Left ventricle myocardium inferior (tissue), 1 donor: ENCODE data around the gene PEX5L. TPM values are rescaled to one million over a fixed set of nuclear protein-coding genes. Genes with fewer than 3 reads are reported as not detected.

ENCODE experiments used
- DNase-seq: peaks from one replicate; pipeline ENCODE4 v3.0.0-alpha.2; 2020
- H3K27ac ChIP-seq: fragments of 200-600 bp; replicated peaks from 2 replicates; pipeline ENCODE4 v1.8.0; 2021
- H3K27me3 ChIP-seq: fragments of 200-600 bp; 2 replicates; pipeline ENCODE4 v1.8.0; 2021; ENCODE audit warnings: low read depth
- H3K36me3 ChIP-seq: fragments of 200-600 bp; 2 replicates; pipeline ENCODE4 v1.8.0; 2021
- H3K4me1 ChIP-seq: fragments of 200-600 bp; 2 replicates; pipeline ENCODE4 v1.8.0; 2021
- H3K4me3 ChIP-seq: fragments of 200-600 bp; 2 replicates; pipeline ENCODE4 v1.8.0; 2021; ENCODE audit warnings: mild to moderate bottlenecking, moderate library complexity
- H3K9me3 ChIP-seq: fragments of 200-600 bp; replicated peaks from 2 replicates; pipeline ENCODE4 v1.8.0; 2021
- intact Hi-C: fragments of 100-400 bp; cut with micrococcal nuclease; formaldehyde crosslinking; loops from one replicate; pipeline ENCODE4 v1.11.0; 2022
- total RNA-seq: library from RNA; stranded (reverse); fragmentation: NEBNext Ultra II Directional; extraction: Animal tissue kit (Norgen Biotek cat#: 25700); gene quantifications from one replicate; pipeline ENCODE4 v1.2.1, GENCODE V29; 2021
- TF ChIP-seq, protein P1 (sequence below): fragments of 200-600 bp; IDR thresholded peaks from 2 replicates; pipeline ENCODE4 v1.8.0; 2021; ENCODE audit warnings: antibody characterized with exemption, mild to moderate bottlenecking, borderline replicate concordance
- donor health status: DM: no; HTN: yes; CAD: no; lungs with severe emphysema.

PEX5L gene
- total RNA-seq, 1 donor from 2014 or later, result 0.41 TPM

DNA sequence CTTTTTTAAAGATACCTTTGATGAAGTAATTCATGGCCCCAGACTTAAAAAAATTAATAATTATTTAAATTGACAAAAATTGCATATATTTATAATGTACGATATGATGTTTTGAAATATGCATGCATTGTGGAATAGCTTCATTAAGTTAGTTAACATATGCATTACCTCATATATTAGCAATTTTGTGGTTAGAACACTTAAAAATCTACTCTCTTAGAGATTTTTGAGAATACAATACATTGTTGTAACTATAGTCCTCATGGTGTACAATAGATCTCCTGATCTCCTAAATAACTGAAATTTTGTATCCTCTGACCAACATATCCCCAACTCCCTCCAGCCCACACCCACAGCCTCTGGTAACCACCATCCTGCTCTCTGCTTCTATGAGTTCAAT, 104.1 kb downstream of the PEX5L start:
- no peaks in the 10 kb centered on the region for H3K4me1 ChIP-seq
- intact Hi-C loops, result no loop called here
- no peaks in the 10 kb centered on the region for H3K9me3 ChIP-seq
- H3K4me3 ChIP-seq, result no peak overlapping the region
- peaks cover 4% of the 10 kb centered on the region for H3K27me3 ChIP-seq
- TF ChIP-seq, protein P1, sequence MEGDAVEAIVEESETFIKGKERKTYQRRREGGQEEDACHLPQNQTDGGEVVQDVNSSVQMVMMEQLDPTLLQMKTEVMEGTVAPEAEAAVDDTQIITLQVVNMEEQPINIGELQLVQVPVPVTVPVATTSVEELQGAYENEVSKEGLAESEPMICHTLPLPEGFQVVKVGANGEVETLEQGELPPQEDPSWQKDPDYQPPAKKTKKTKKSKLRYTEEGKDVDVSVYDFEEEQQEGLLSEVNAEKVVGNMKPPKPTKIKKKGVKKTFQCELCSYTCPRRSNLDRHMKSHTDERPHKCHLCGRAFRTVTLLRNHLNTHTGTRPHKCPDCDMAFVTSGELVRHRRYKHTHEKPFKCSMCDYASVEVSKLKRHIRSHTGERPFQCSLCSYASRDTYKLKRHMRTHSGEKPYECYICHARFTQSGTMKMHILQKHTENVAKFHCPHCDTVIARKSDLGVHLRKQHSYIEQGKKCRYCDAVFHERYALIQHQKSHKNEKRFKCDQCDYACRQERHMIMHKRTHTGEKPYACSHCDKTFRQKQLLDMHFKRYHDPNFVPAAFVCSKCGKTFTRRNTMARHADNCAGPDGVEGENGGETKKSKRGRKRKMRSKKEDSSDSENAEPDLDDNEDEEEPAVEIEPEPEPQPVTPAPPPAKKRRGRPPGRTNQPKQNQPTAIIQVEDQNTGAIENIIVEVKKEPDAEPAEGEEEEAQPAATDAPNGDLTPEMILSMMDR, result no peak
- H3K27ac ChIP-seq, result no peak overlapping the region
- no peaks in the 10 kb centered on the region for H3K36me3 ChIP-seq
- DNase-seq, result no peak

DNA sequence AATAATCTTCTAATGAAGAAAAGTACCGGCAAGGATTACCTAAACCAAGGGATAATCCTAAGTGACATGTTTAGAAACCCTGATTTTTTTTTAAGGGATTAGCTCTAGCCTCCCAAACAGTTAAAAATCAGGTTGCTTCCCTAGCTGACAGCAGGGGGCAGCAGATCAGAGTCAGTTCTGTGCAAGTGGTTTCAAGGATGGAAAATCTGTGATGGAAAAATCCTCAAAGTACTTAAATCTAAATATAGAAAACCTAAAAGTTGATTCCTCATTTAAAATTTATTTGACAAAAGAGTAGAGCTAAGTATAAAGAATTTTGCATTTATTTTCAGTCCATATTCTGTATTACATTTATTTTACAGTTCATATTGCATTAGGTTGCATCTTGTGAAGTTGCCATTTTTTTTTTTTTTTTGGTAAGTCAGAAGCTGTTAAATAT, 107.6 kb downstream of the PEX5L start:
- TF ChIP-seq, protein P1, result peak; percentile 77
- H3K27me3 ChIP-seq, result peaks cover 8% of the 10 kb centered on the region
- no peaks in the 10 kb centered on the region for H3K9me3 ChIP-seq
- H3K36me3 ChIP-seq, result no peaks in the 10 kb centered on the region
- no peak overlapping the region for H3K27ac ChIP-seq
- DNase-seq, result peak; percentile 18
- no peak overlapping the region for H3K4me3 ChIP-seq
- intact Hi-C loops, result no loop called here
- H3K4me1 ChIP-seq, result no peaks in the 10 kb centered on the region

DNA sequence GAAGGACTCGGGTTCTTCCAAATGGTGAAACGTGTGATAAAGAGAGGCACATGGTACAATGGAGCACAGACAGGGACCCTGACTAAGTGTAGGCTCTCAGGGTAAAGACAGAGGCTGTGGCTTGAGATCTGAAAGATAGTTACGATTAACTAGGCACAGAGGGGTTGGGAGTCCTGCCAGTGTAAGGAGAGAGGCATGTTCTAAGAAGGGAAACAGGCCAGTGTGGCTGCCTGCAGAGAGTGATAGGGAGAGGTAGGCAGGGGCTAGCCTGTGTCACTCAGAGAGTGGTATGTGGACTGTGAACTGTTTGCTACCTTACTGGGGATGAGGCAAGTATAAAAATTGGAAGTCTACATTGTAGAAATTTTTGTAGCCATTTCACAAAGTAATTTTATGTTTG, 109.5 kb downstream of the PEX5L start:
- DNase-seq, result no peak
- intact Hi-C loops, result no loop called here
- Histone ChIP-seq H3K36me3 (no peaks in the 10 kb centered on the region), H3K27ac (no peak overlapping the region), H3K27me3 (peaks cover 16% of the 10 kb centered on the region), H3K9me3 (no peaks in the 10 kb centered on the region), H3K4me1 (no peaks in the 10 kb centered on the region), H3K4me3 (no peak overlapping the region)
- TF ChIP-seq, protein P1, result no peak

DNA sequence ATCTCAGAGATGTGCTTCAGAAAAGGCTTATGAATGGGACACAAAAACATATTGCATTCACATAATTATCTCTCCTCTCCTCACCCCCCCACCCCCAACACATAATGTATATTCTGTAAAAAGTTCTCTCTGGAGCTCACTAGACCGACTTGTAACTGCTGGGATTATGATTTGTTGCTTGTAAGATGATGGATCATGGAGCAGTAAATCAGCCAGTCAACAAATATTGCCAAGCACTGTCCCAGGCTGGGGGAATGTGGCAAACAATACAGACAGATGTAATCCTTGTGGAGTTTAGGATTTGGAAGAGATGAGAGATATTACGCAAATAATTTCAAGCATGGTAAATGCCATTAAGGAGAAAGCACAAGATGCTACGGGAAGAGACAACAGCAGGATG, 114.8 kb downstream of the PEX5L start:
- DNase-seq, result no peak
- H3K27ac ChIP-seq, result no peak overlapping the region
- TF ChIP-seq, protein P1, result no peak
- H3K4me1 ChIP-seq, result no peaks in the 10 kb centered on the region
- intact Hi-C loops, result no loop called here
- no peaks in the 10 kb centered on the region for H3K36me3 ChIP-seq
- no peak overlapping the region for H3K4me3 ChIP-seq
- peaks cover 29% of the 10 kb centered on the region for H3K27me3 ChIP-seq
- no peaks in the 10 kb centered on the region for H3K9me3 ChIP-seq

DNA sequence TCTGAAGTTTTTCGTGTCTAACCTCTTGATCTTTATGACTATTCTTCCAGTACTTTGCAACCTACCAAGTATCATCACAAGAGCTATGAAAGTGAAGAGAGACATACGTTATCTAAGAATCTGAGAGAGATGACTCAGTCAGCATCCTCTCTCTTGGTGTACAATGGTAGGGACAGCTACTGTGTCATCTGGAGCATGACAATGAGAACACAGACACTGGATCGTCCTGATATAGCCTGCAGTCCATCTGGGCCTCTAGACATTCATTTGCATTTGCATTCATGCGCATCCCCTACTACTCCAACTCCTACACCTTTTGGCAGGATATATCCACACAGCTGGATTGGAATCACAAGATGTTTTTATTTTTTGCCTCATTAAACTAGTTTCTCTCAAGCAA, 115.2 kb downstream of the PEX5L start:
- DNase-seq, result no peak
- Histone ChIP-seq H3K27me3 (peaks cover 29% of the 10 kb centered on the region), H3K36me3 (no peaks in the 10 kb centered on the region), H3K9me3 (no peaks in the 10 kb centered on the region), H3K27ac (no peak overlapping the region), H3K4me3 (no peak overlapping the region), H3K4me1 (no peaks in the 10 kb centered on the region)
- TF ChIP-seq, protein P1, result no peak
- intact Hi-C loops, result no loop called here
